HEK293 (cell line): ENCODE results near the gene RNASE8.

Source experiments
- CTCF ChIA-PET: fragments of 350-600 bp; formaldehyde crosslinking; extraction: SDS; loops from one replicate; lab custom pipeline; 2021; ENCODE audit warnings: antibody characterized with exemption; lab: Yijun Ruan, JAX
- POLR2A ChIA-PET: fragments of 300-600 bp; formaldehyde crosslinking; extraction: SDS; loops from one replicate; lab custom pipeline; 2020; ENCODE audit warnings: antibody characterized with exemption, inconsistent platforms; lab: Yijun Ruan, JAX
- H3K27ac ChIP-seq: fragments of 200-500 bp; sonication (Bioruptor generic); 2 replicates; pipeline ENCODE4 v1.5.1; 2014; ENCODE audit warnings: low read depth, low read length, control low read depth, inconsistent platforms; ENCODE audit errors: extremely low read depth
- H3K36me3 ChIP-seq, 2 experiments: fragments of 200-500 bp in 1 of 2; sonication (Bioruptor generic) in 1 of 2; 1 replicate in 1 of 2; 2 replicates in 1 of 2; pipeline ENCODE4 v1.5.1; 2014 to 2017; ENCODE audit warnings: inconsistent platforms in 2 of 2, low read length in 2 of 2; ENCODE audit not compliant: control insufficient read depth in 2 of 2, insufficient read depth in 1 of 2
- H3K4me1 ChIP-seq: fragments of 200-500 bp; sonication (Bioruptor generic); 2 replicates; pipeline ENCODE4 v1.5.1; 2014; ENCODE audit warnings: mild to moderate bottlenecking, low read length, inconsistent platforms; ENCODE audit not compliant: control insufficient read depth, insufficient read depth
- H3K4me3 ChIP-seq: 2 replicates; pipeline ENCODE4 v1.5.1; 2011; ENCODE audit warnings: low read depth, mild to moderate bottlenecking, control low read depth, low read length, moderate library complexity
- H3K9me3 ChIP-seq: fragments of 200-500 bp; sonication (Bioruptor generic); 2 replicates; pipeline ENCODE4 v1.5.1; 2014; ENCODE audit warnings: low read depth, low read length, inconsistent platforms; ENCODE audit not compliant: control insufficient read depth, insufficient read depth
- ATF2 ChIP-seq: fragments of 450-650 bp; formaldehyde crosslinking; IDR thresholded peaks from 2 replicates; pipeline ENCODE4 v1.5.1; 2016; ENCODE audit warnings: missing biosample characterization, missing genetic modification characterization, low read depth
- BCL11B ChIP-seq: fragments of 450-650 bp; formaldehyde crosslinking; IDR thresholded peaks from 2 replicates; pipeline ENCODE4 v1.5.1; 2016; ENCODE audit warnings: low read depth, missing biosample characterization, missing genetic modification characterization
- GLIS1 ChIP-seq: fragments of 450-650 bp; formaldehyde crosslinking; IDR thresholded peaks from 2 replicates; pipeline ENCODE4 v1.5.1; 2016; ENCODE audit warnings: missing biosample characterization, missing genetic modification characterization
- GLIS2 ChIP-seq: fragments of 450-650 bp; formaldehyde crosslinking; IDR thresholded peaks from 2 replicates; pipeline ENCODE4 v1.5.1; 2016; ENCODE audit warnings: missing biosample characterization, missing genetic modification characterization
- SETDB1 ChIP-seq: IDR thresholded peaks from one replicate; pipeline ENCODE4 v1.6.1; 2017; ENCODE audit warnings: mild to moderate bottlenecking, low read length, moderate library complexity, mixed read lengths; ENCODE audit not compliant: insufficient read length
- ZBTB17 ChIP-seq: fragments of 450-650 bp; formaldehyde crosslinking; IDR thresholded peaks from 2 replicates; pipeline ENCODE4 v1.5.1; 2016; ENCODE audit warnings: missing biosample characterization, missing genetic modification characterization
- ZBTB6 ChIP-seq: fragments of 450-650 bp; formaldehyde crosslinking; IDR thresholded peaks from 2 replicates; pipeline ENCODE4 v1.5.1; 2017; ENCODE audit warnings: missing biosample characterization, missing genetic modification characterization
- ZNF155 ChIP-seq: fragments of 450-650 bp; formaldehyde crosslinking; IDR thresholded peaks from 2 replicates; pipeline ENCODE4 v1.5.1; 2016; ENCODE audit warnings: missing biosample characterization, missing genetic modification characterization
- ZNF174 ChIP-seq: fragments of 450-650 bp; formaldehyde crosslinking; IDR thresholded peaks from 2 replicates; pipeline ENCODE4 v1.5.0; 2017; ENCODE audit warnings: missing biosample characterization, mild to moderate bottlenecking, missing genetic modification characterization
- ZNF394 ChIP-seq: fragments of 450-650 bp; formaldehyde crosslinking; IDR thresholded peaks from 2 replicates; pipeline ENCODE4 v1.5.1; 2016; ENCODE audit warnings: missing biosample characterization, missing genetic modification characterization, mild to moderate bottlenecking, moderate library complexity, borderline replicate concordance
- ZNF600 ChIP-seq: fragments of 450-650 bp; formaldehyde crosslinking; IDR thresholded peaks from 2 replicates; pipeline ENCODE4 v1.5.1; 2016; ENCODE audit warnings: missing biosample characterization, missing genetic modification characterization
- ZNF660 ChIP-seq: fragments of 450-650 bp; IDR thresholded peaks from 2 replicates; pipeline ENCODE4 v1.5.1; 2018; ENCODE audit warnings: missing biosample characterization, mild to moderate bottlenecking, missing genetic modification characterization
- ZNF707 ChIP-seq: fragments of 450-650 bp; formaldehyde crosslinking; IDR thresholded peaks from 2 replicates; pipeline ENCODE4 v1.5.1; 2016; ENCODE audit warnings: missing biosample characterization, missing genetic modification characterization
- ZNF776 ChIP-seq: fragments of 450-650 bp; formaldehyde crosslinking; IDR thresholded peaks from 2 replicates; pipeline ENCODE4 v1.5.0; 2017; ENCODE audit warnings: missing biosample characterization, missing genetic modification characterization, borderline replicate concordance
- TF ChIP-seq, protein P1 (sequence below): IDR thresholded peaks from 2 replicates; pipeline ENCODE4 v1.6.1; 2011; ENCODE audit warnings: mild to moderate bottlenecking, low read depth, low read length, borderline replicate concordance

RNASE8 gene

DNA sequence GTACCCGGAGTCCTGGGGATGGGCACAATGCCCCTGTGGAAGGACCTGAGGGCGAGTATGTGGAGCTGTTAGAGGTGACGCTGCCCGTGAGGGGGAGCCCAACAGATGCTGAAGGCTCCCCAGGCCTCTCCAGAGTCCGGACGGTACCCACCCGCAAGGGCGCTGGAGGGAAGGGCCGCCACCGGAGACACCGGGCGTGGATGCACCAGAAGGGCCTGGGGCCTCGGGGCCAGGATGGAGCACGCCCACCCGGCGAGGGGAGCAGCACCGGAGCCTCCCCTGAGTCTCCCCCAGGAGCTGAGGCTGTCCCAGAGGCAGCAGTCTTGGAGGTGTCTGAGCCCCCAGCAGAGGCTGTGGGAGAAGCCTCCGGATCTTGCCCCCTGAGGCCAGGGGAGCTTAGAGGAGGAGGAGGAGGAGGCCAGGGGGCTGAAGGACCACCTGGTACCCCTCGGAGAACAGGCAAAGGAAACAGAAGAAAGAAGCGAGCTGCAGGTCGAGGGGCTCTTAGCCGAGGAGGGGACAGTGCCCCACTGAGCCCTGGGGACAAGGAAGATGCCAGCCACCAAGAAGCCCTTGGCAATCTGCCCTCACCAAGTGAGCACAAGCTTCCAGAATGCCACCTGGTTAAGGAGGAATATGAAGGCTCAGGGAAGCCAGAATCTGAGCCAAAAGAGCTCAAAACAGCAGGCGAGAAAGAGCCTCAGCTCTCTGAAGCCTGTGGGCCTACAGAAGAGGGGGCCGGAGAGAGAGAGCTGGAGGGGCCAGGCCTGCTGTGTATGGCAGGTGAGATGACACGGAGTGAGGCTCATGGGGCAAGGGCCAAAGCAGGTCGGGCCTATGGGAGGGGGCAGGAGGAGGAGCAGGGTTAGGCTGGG, 17.0 kb downstream of the RNASE8 start:
- Histone ChIP-seq H3K27ac (no peak overlapping the region), H3K36me3 (peaks cover 0 to 65% of the 10 kb centered on the region in 2 experiments; a peak in 1 of 3 replicates), H3K9me3 (no peaks in the 10 kb centered on the region), H3K4me3 (no peak overlapping the region), H3K4me1 (peaks cover 9% of the 10 kb centered on the region)
- POLR2A ChIA-PET = interaction anchor here (0.9 kb wide), 1 partner anchor 59 kb away, joined by 3 read pairs; no protein-coding TSS in a partner anchor
- CTCF ChIA-PET = interaction anchor here (1.7 kb wide), 1 partner anchor 18 kb away, joined by 8 read pairs; no protein-coding TSS in a partner anchor
- TF ChIP-seq GLIS1 (tag by site-specific recombination) (peak; percentile 77), GLIS2 (tag by site-specific recombination) (0 out of 2 replicates have a peak, but pooled peaks have one; percentile 17), ZBTB6 (no peak), ZNF394 (tag by site-specific recombination) (no peak), ZNF600 (tag by site-specific recombination) (0 out of 2 replicates have a peak, but pooled peaks have one; percentile 30), ZBTB17 (no peak), ZNF174 (no peak), ZNF707 (tag by site-specific recombination) (no peak), ZNF155 (tag by site-specific recombination) (no peak)
- TF ChIP-seq, all 188 proteins: peak for 3

- no peak overlapping the region for H3K4me3 ChIP-seq
- no peak overlapping the region for H3K27ac ChIP-seq
- H3K36me3 ChIP-seq = peaks cover 0 to 78% of the 10 kb centered on the region in 2 experiments; a peak in 1 of 3 replicates
- H3K9me3 ChIP-seq = no peaks in the 10 kb centered on the region
- TF ChIP-seq ZNF660 (tag by site-specific recombination) (no peak), ATF2 (no peak), SETDB1 (no peak), ZNF776 (no peak), ZBTB6 (no peak), BCL11B (no peak)
- TF ChIP-seq, protein P1, sequence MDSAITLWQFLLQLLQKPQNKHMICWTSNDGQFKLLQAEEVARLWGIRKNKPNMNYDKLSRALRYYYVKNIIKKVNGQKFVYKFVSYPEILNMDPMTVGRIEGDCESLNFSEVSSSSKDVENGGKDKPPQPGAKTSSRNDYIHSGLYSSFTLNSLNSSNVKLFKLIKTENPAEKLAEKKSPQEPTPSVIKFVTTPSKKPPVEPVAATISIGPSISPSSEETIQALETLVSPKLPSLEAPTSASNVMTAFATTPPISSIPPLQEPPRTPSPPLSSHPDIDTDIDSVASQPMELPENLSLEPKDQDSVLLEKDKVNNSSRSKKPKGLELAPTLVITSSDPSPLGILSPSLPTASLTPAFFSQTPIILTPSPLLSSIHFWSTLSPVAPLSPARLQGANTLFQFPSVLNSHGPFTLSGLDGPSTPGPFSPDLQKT = no peak
- TF ChIP-seq, all 188 proteins: peak for 0
- ChIA-PET POLR2A (interaction anchor here (0.9 kb wide), 1 partner anchor 61 kb away, joined by 3 read pairs; no protein-coding TSS in a partner anchor), CTCF (interaction anchor here (1.6 to 1.7 kb wide), 2 partner anchors 16 to 28 kb away, joined by 3 to 8 read pairs; no protein-coding TSS in a partner anchor)
- H3K4me1 ChIP-seq = peaks cover 7% of the 10 kb centered on the region
These were observed 18.3 kb downstream of the RNASE8 start for GRCh38 chr14:21075719-21076437.
